Ishikawa (cell line): ENCODE measurements around the gene ANO6.

ENCODE experiments used
- CEBPB ChIP-seq: IDR thresholded peaks from 2 replicates; pipeline ENCODE4 v1.6.1; 2012
- CREB1 ChIP-seq: IDR thresholded peaks from 2 replicates; pipeline ENCODE4 v1.6.1; 2012; ENCODE audit warnings: low read depth
- EGR1 ChIP-seq: IDR thresholded peaks from 2 replicates; pipeline ENCODE4 v1.6.1; 2012
- EP300 ChIP-seq: IDR thresholded peaks from 2 replicates; pipeline ENCODE4 v1.6.1; 2012; ENCODE audit warnings: borderline replicate concordance
- FOXM1 ChIP-seq: IDR thresholded peaks from 2 replicates; pipeline ENCODE4 v1.6.1; 2012; ENCODE audit warnings: low read depth, borderline replicate concordance
- MAX ChIP-seq: IDR thresholded peaks from 2 replicates; pipeline ENCODE4 v1.6.1; 2012
- NFIC ChIP-seq: IDR thresholded peaks from 2 replicates; pipeline ENCODE4 v1.6.1; 2012
- RAD21 ChIP-seq: IDR thresholded peaks from 2 replicates; pipeline ENCODE4 v1.6.1; 2012; ENCODE audit warnings: low read depth
- REST ChIP-seq: IDR thresholded peaks from 2 replicates; pipeline ENCODE4 v1.6.1; 2012; ENCODE audit warnings: low read depth, mild to moderate bottlenecking
- TAF1 ChIP-seq: IDR thresholded peaks from 2 replicates; pipeline ENCODE4 v1.6.1; 2012; ENCODE audit warnings: low read depth, mild to moderate bottlenecking
- TCF12 ChIP-seq: IDR thresholded peaks from 2 replicates; pipeline ENCODE4 v1.6.1; 2012; ENCODE audit warnings: low read depth
- TEAD4 ChIP-seq: IDR thresholded peaks from 2 replicates; pipeline ENCODE4 v1.6.1; 2012
- USF1 ChIP-seq: IDR thresholded peaks from 2 replicates; pipeline ENCODE4 v1.6.1; 2012
- YY1 ChIP-seq: IDR thresholded peaks from 2 replicates; pipeline ENCODE4 v1.6.1; 2012; ENCODE audit warnings: low read depth
- ZBTB7A ChIP-seq: IDR thresholded peaks from 2 replicates; pipeline ENCODE4 v1.6.1; 2012; ENCODE audit warnings: low read depth

ANO6 gene

GRCh38 chr12:45458238-45458637, 242.3 kb downstream of the ANO6 start:
- TF ChIP-seq CREB1 (no peak), MAX (no peak), REST (no peak), FOXM1 (no peak), TEAD4 (no peak), EP300 (no peak), YY1 (no peak), RAD21 (no peak), TCF12 (no peak), TAF1 (no peak), NFIC (no peak), EGR1 (no peak)

GRCh38 chr12:45458854-45459807, 243.2 kb downstream of the ANO6 start:
- TF ChIP-seq MAX = no peak
- no peak for TF ChIP-seq REST
- no peak for TF ChIP-seq TCF12
- TF ChIP-seq CREB1 = no peak
- TF ChIP-seq TAF1 = no peak
- TF ChIP-seq USF1 = no peak
- TF ChIP-seq NFIC = peak; percentile 40; the same call in 1 of the 2 replicates

- TF ChIP-seq CEBPB = no peak
- TF ChIP-seq ZBTB7A = no peak
- TF ChIP-seq FOXM1 = no peak
- TF ChIP-seq YY1 = no peak
- TF ChIP-seq EP300 = no peak
- no peak for TF ChIP-seq NFIC
- TF ChIP-seq USF1 = no peak
- TF ChIP-seq TAF1 = no peak
- TF ChIP-seq REST = no peak
- TF ChIP-seq RAD21 = no peak
- TF ChIP-seq MAX = no peak
- TF ChIP-seq CREB1 = no peak
- TF ChIP-seq EGR1 = no peak
- no peak for TF ChIP-seq TCF12
- no peak for TF ChIP-seq TEAD4
These were observed 246.6 kb downstream of the ANO6 start for GRCh38 chr12:45462506-45462905.

- 0 out of 2 replicates have a peak, but pooled peaks have one; percentile 16 for TF ChIP-seq RAD21
- TF ChIP-seq CREB1 = no peak
These were observed 248.8 kb downstream of the ANO6 start for GRCh38 chr12:45464699-45465098.
